Measurements from ENCODE around the gene LCN15. TPM values are rescaled to one million over a fixed set of nuclear protein-coding genes. Genes with fewer than 3 reads are reported as not detected.

The LCN15 gene
- total RNA-seq: not detected

GRCh38 chr9:136764301-136764891, at the start of gene LCN15:
Gene LCN15, minus strand, starts transcription at chr9:136764518. Its CDS starts 30 bp downstream, at chr9:136764488.
- TF ChIP-seq CTCF (IDR thresholded peaks at IDR 0.05): no peak
- H3K27me3 Mint-ChIP-seq: peaks cover 13% of the 10 kb centered on the region
- no peak within 1 kb of the TSS for H3K27ac Mint-ChIP-seq
- H3K36me3 Mint-ChIP-seq (ENCODE audit: low read depth): no peaks in the 10 kb centered on the region
- no peaks in the 10 kb centered on the region for H3K9me3 Mint-ChIP-seq
- POLR2A ChIA-PET: no interaction called here
- peaks cover 9% of the 10 kb centered on the region for H3K4me1 Mint-ChIP-seq (ENCODE audit: low read depth)
- intact Hi-C loops (cut with micrococcal nuclease): no loop called here
- CTCF ChIA-PET: no interaction called here
- H3K4me3 Mint-ChIP-seq: no peak within 1 kb of the TSS
- no peak for ATAC-seq
- DNase-seq: no peak

- no peak for TF ChIP-seq CTCF (IDR thresholded peaks at IDR 0.05)
- CTCF ChIA-PET: interaction anchor here (1.2 to 4.3 kb wide), 5 partner anchors 14 to 220 kb away, joined by 3 to 22 read pairs (median 4); partner anchors contain the start of gene AJM1
- Mint-ChIP-seq H3K4me3 (peak overlapping the region; percentile 73), H3K4me1 (ENCODE audit: low read depth) (peaks cover 36% of the 10 kb centered on the region), H3K36me3 (ENCODE audit: low read depth) (peaks cover 29% of the 10 kb centered on the region), H3K27ac (peak overlapping the region; percentile 19), H3K27me3 (no peaks in the 10 kb centered on the region), H3K9me3 (no peaks in the 10 kb centered on the region)
- DNase-seq (no peak), ATAC-seq (no peak)
- POLR2A ChIA-PET: interaction anchor here (0.8 to 1.3 kb wide), 5 partner anchors 8 to 230 kb away, joined by 3 read pairs; no protein-coding TSS in a partner anchor
- intact Hi-C loops (cut with micrococcal nuclease): loop anchor here (10.0 kb wide), 1 partner anchor 64 kb away; the partner anchor contains the start of genes LCN10 and LCN6
Observed at GRCh38 chr9:136808806-136809158, 44.5 kb upstream of the LCN15 start.

- Mint-ChIP-seq H3K4me3 (peak overlapping the region; percentile 73), H3K27ac (peak overlapping the region; percentile 67), H3K36me3 (ENCODE audit: low read depth) (peaks cover 27% of the 10 kb centered on the region), H3K4me1 (ENCODE audit: low read depth) (peaks cover 34% of the 10 kb centered on the region), H3K27me3 (no peaks in the 10 kb centered on the region), H3K9me3 (no peaks in the 10 kb centered on the region)
- CTCF ChIA-PET: interaction anchor here (1.0 to 4.3 kb wide), 8 partner anchors 12 to 221 kb away, joined by 3 to 22 read pairs (median 4); partner anchors contain the start of gene AJM1
- POLR2A ChIA-PET: interaction anchor here (0.8 to 2.7 kb wide), 13 partner anchors 8 to 231 kb away, joined by 3 to 10 read pairs (median 3); partner anchors contain the start of genes AJM1 and TRAF2
- ATAC-seq (peak; percentile 15), DNase-seq (peak; percentile 43)
- no peak for TF ChIP-seq CTCF (IDR thresholded peaks at IDR 0.05)
- intact Hi-C loops (cut with micrococcal nuclease): loop anchor here (10.0 kb wide), 1 partner anchor 63 kb away; the partner anchor contains the start of genes LCN10 and LCN6
Observed at GRCh38 chr9:136808075-136808805, 43.9 kb upstream of the LCN15 start.

GRCh38 chr9:136807281-136808074, 43.2 kb upstream of the LCN15 start, which contains the start of gene RABL6:
Gene RABL6, plus strand, starts transcription at chr9:136807948. Its CDS starts 249 bp downstream, at chr9:136808197.
- ATAC-seq (peak; percentile 89), DNase-seq (peak; percentile 82)
- intact Hi-C loops (cut with micrococcal nuclease): loop anchor here (10.0 kb wide), 1 partner anchor 63 kb away; the partner anchor contains the start of genes LCN10 and LCN6
- H3K27ac Mint-ChIP-seq: peak within 1 kb of the TSS; percentile 95
- ChIA-PET CTCF (interaction anchor here (0.7 to 4.3 kb wide), 8 partner anchors 8 to 141 kb away, joined by 3 to 22 read pairs (median 4); partner anchors contain the start of gene AJM1), POLR2A (interaction anchor here (0.9 to 2.7 kb wide), 10 partner anchors 9 to 227 kb away, joined by 3 to 10 read pairs (median 4); partner anchors contain the start of genes AJM1 and TRAF2)
- peaks cover 27% of the 10 kb centered on the region for H3K4me1 Mint-ChIP-seq (ENCODE audit: low read depth)
- H3K36me3 Mint-ChIP-seq (ENCODE audit: low read depth): peaks cover 19% of the 10 kb centered on the region
- no peak for TF ChIP-seq CTCF (IDR thresholded peaks at IDR 0.05)
- H3K9me3 Mint-ChIP-seq: no peaks in the 10 kb centered on the region
- no peaks in the 10 kb centered on the region for H3K27me3 Mint-ChIP-seq
- H3K4me3 Mint-ChIP-seq: peak within 1 kb of the TSS; percentile 89
